ENCODE results near the gene FLT3. TPM values are rescaled to one million over a fixed set of nuclear protein-coding genes. Genes with fewer than 3 reads are reported as not detected.
A peak's percentile ranks its signal among the peaks of the same experiment; 100 is the strongest.

Gene FLT3
- total and polyA plus RNA-seq, 7 donors = 0.23 to 3.5 (median 2.0) TPM; not detected in 1

- no peaks in the 10 kb centered on the region for H3K9me3 ChIP-seq
Observed at GRCh38 chr13:27953676-27954405, 146.5 kb downstream of the FLT3 start.

More at GRCh38 chr13:27953676-27954405, 146.5 kb downstream of the FLT3 start:
- H3K4me1 ChIP-seq = peaks cover 0 to 16% (median 15%) of the 10 kb centered on the region in 4 donors
- peak overlapping the region in 1 of 4 donors; percentile 42 for H3K27ac ChIP-seq
- H3K36me3 ChIP-seq = no peaks in the 10 kb centered on the region
- DNase-seq = peak; percentile 80
- intact Hi-C loops (cut with DNase I) = loop anchor here (10.0 kb wide), 1 partner anchor 129 kb away; no protein-coding TSS in a partner anchor
- 0 to 2% methylated on average over 71 of the region's 71 CpGs for WGBS, 2 donors
- peaks cover 42 to 93% (median 63%) of the 10 kb centered on the region in 3 donors for H3K27me3 ChIP-seq
- TF ChIP-seq CTCF (IDR thresholded peaks at IDR 0.05) = peak; percentile 51 to 80 (median 66)
- TF ChIP-seq POLR2AphosphoS5 (IDR thresholded peaks at IDR 0.05) = no peak
- TF ChIP-seq POLR2A (IDR thresholded peaks at IDR 0.05) = no peak
- peak overlapping the region; percentile 12 to 51 (median 40) for H3K4me3 ChIP-seq

Small RNA genes within 50 kb of the gene (small RNA-seq; reads per million reads assigned to genes)
- gene RN7SL272P = 0 reads per million in 3 donors

Other genes with a start within 250 kb of the FLT3 start
- gene PDX1, start 180.6 kb downstream of the FLT3 start, total RNA-seq = not detected
- under 1 TPM in 2 of 3 donors, not detected in 1; under 0.01 to 0.39 TPM for gene PDX1, start 180.6 kb downstream of the FLT3 start, polyA plus RNA-seq
- not detected for gene CDX2, start 131.3 kb downstream of the FLT3 start, total RNA-seq
- 100 to 1,000 TPM; 146 to 220 (median 168) TPM for gene CDX2, start 131.3 kb downstream of the FLT3 start, polyA plus RNA-seq
- not detected for gene URAD, start 111.9 kb downstream of the FLT3 start, total RNA-seq
- 10 to 100 TPM; 15.4 to 30.6 (median 20.8) TPM for gene URAD, start 111.9 kb downstream of the FLT3 start, polyA plus RNA-seq
- gene PAN3, start 38.0 kb upstream of the FLT3 start, total RNA-seq = 10 to 100 TPM; 39.2 to 43.3 (median 41.7) TPM
- 10 to 100 TPM in 1 of 3 donors, 1 to 10 TPM in 2; 5.1 to 12.0 (median 6.6) TPM for gene PAN3, start 38.0 kb upstream of the FLT3 start, polyA plus RNA-seq

Measured in sigmoid colon (tissue), 7 donors.